HG03066 (cell line): ENCODE measurements around the gene STIMATE.

Source experiments
- ATAC-seq: cut with Tn5 transposase; IDR thresholded peaks from one replicate; pipeline ENCODE4 v1.9.1; 2021; ENCODE audit warnings: low read depth; ENCODE audit not compliant: unreplicated experiment

Gene STIMATE

GRCh38 chr3:52793702-52794611, 103.4 kb downstream of the STIMATE start:
- no peak for ATAC-seq

- no peak for ATAC-seq
These were observed 104.2 kb downstream of the STIMATE start for GRCh38 chr3:52792961-52793695.

- no peak for ATAC-seq
These were observed 104.9 kb downstream of the STIMATE start for GRCh38 chr3:52792413-52792812.

- no peak for ATAC-seq
These were observed 105.4 kb downstream of the STIMATE start for GRCh38 chr3:52791928-52792327.

- no peak for ATAC-seq
These were observed 106.0 kb downstream of the STIMATE start for GRCh38 chr3:52791366-52791765.

GRCh38 chr3:52790741-52791140, 106.6 kb downstream of the STIMATE start:
- no peak for ATAC-seq

- ATAC-seq = no peak
These were observed 107.0 kb downstream of the STIMATE start for GRCh38 chr3:52790337-52790736.

- no peak for ATAC-seq
These were observed 107.7 kb downstream of the STIMATE start for GRCh38 chr3:52789746-52790040.

- ATAC-seq = no peak
These were observed 108.2 kb downstream of the STIMATE start for GRCh38 chr3:52788890-52789745.

- ATAC-seq = no peak
These were observed 109.4 kb downstream of the STIMATE start for GRCh38 chr3:52787672-52788625.

- ATAC-seq = no peak
These were observed 110.1 kb downstream of the STIMATE start for GRCh38 chr3:52787246-52787645.
